Endothelial cell of umbilical vein (primary cell): Measurements from ENCODE around the gene TAS1R1. TPM values are rescaled to one million over a fixed set of nuclear protein-coding genes. Genes with fewer than 3 reads are reported as not detected.
"Not testable (repeated sequence)": the region's sequence is repeated elsewhere in the genome, so short reads cannot be mapped to it uniquely, and the experiment has no call there.

Source experiments
- BruUV-seq: library from RNA; stranded (reverse); fragments of 400-500 nt; replicated peaks from 2 replicates; lab custom pipeline; 2021; lab: Mats Ljungman, UMichigan
- CTCF ChIA-PET: fragments of 300-600, 350-600 bp; sonication (Branson Sonifier 250); formaldehyde crosslinking; loops from one replicate; lab custom pipeline; 2021; ENCODE audit warnings: antibody characterized with exemption, inconsistent platforms; lab: Charles Lee
- POLR2A ChIA-PET: fragments of 300-600, 350-600 bp; sonication (Branson Sonifier 250); formaldehyde crosslinking; loops from one replicate; lab custom pipeline; 2021; ENCODE audit warnings: antibody characterized with exemption, inconsistent platforms; lab: Charles Lee
- DNase-seq: peaks from one replicate; pipeline ENCODE4 v3.0.0-alpha.2; 2011; ENCODE audit warnings: low read depth, low spot score
- FAIRE-seq: peaks from 2 replicates; lab custom pipeline; 2011; peaks lifted over from hg19 to GRCh38; lab: Jason Lieb, UNC
- H2AFZ ChIP-seq: 2 replicates; pipeline ENCODE4 v1.6.0; 2012; ENCODE audit warnings: low read depth, low read length, control low read depth, inconsistent platforms
- H3K27ac ChIP-seq: 2 replicates; pipeline ENCODE4 v1.5.1; 2011; ENCODE audit warnings: low read depth, mild to moderate bottlenecking, control low read depth, low read length, moderate library complexity; ENCODE audit not compliant: insufficient read depth
- H3K27me3 ChIP-seq, 2 experiments: 2 replicates each; pipeline versions ENCODE4 v1.6.0 to v1.6.1; 2011; ENCODE audit warnings: low read length in 2 of 2, mixed read lengths in 1 of 2; ENCODE audit not compliant: control insufficient read depth in 2 of 2, insufficient read depth in 2 of 2
- H3K36me3 ChIP-seq, 2 experiments: 2 replicates in 1 of 2; 3 replicates in 1 of 2; pipeline ENCODE4 v1.5.1; 2011; ENCODE audit warnings: low read length in 2 of 2, mild to moderate bottlenecking in 1 of 2, moderate library complexity in 1 of 2; ENCODE audit not compliant: control insufficient read depth in 2 of 2, insufficient read depth in 2 of 2; ENCODE audit errors: extremely low read depth in 1 of 2
- H3K4me1 ChIP-seq: 3 replicates; pipeline ENCODE4 v1.5.1; 2011; ENCODE audit warnings: mild to moderate bottlenecking, low read length; ENCODE audit not compliant: control insufficient read depth, insufficient read depth; ENCODE audit errors: extremely low read depth
- H3K4me2 ChIP-seq: 2 replicates; pipeline ENCODE4 v1.6.1; 2011; ENCODE audit warnings: low read length, control low read depth, mixed read lengths; ENCODE audit not compliant: insufficient read depth
- H3K4me3 ChIP-seq, 3 experiments: fragments of 200-600 bp in 1 of 3; sonication (generic), shearing (Covaris generic) in 1 of 3; replicated peaks in 1 of 3; 2 replicates each; pipeline ENCODE4 v1.5.1; 2011 to 2016; ENCODE audit warnings: control low read depth in 3 of 3, low read length in 3 of 3, mild to moderate bottlenecking in 2 of 3, inconsistent platforms in 1 of 3, low read depth in 1 of 3, moderate library complexity in 1 of 3; ENCODE audit not compliant: insufficient read depth in 1 of 3
- H3K79me2 ChIP-seq: 2 replicates; pipeline ENCODE4 v1.6.0; 2012; ENCODE audit warnings: low read length, inconsistent platforms; ENCODE audit not compliant: control insufficient read depth, insufficient read depth
- H3K9ac ChIP-seq: replicated peaks from 2 replicates; pipeline ENCODE3; 2011; ENCODE audit warnings: low read length, control low read depth; ENCODE audit not compliant: insufficient read depth; ENCODE audit errors: extremely low read depth
- H3K9me1 ChIP-seq: replicated peaks from 3 replicates; pipeline ENCODE4 v1.6.0; 2011; ENCODE audit warnings: mild to moderate bottlenecking, low read length; ENCODE audit not compliant: control insufficient read depth, insufficient read depth; ENCODE audit errors: extremely low read depth
- H3K9me3 ChIP-seq: replicated peaks from 2 replicates; pipeline ENCODE4 v1.5.1; 2012; ENCODE audit warnings: low read length, inconsistent platforms; ENCODE audit not compliant: control insufficient read depth, insufficient read depth
- H4K20me1 ChIP-seq: replicated peaks from 2 replicates; pipeline ENCODE3; 2011; ENCODE audit warnings: mild to moderate bottlenecking, low read length; ENCODE audit not compliant: control insufficient read depth, insufficient read depth; ENCODE audit errors: extremely low read depth
- CTCF ChIP-seq, 2 donors: IDR thresholded peaks; 1 replicate in 1 of 2; 2 replicates in 1 of 2; pipeline ENCODE4 v1.5.1; 2011; ENCODE audit warnings: low read length in 2 of 2, mild to moderate bottlenecking in 2 of 2, moderate library complexity in 2 of 2, control low read depth in 1 of 2, inconsistent platforms in 1 of 2, low read depth in 1 of 2; ENCODE audit not compliant: insufficient read depth in 1 of 2; ENCODE audit errors: extremely low read depth in 1 of 2
- EZH2 ChIP-seq: IDR thresholded peaks from 2 replicates; pipeline ENCODE4 v1.6.1; 2012; ENCODE audit warnings: borderline replicate concordance, low read depth, mild to moderate bottlenecking, moderate library complexity, low read length, inconsistent platforms; ENCODE audit not compliant: severe bottlenecking
- FOS ChIP-seq: IDR thresholded peaks from 2 replicates; pipeline ENCODE4 v1.6.1; 2011; ENCODE audit warnings: mild to moderate bottlenecking, low read length, moderate library complexity, borderline replicate concordance; ENCODE audit not compliant: insufficient read depth
- GATA2 ChIP-seq: IDR thresholded peaks from 2 replicates; pipeline ENCODE4 v1.7.0; 2011; ENCODE audit warnings: low read depth, mild to moderate bottlenecking, moderate library complexity, mixed read lengths, low read length; ENCODE audit not compliant: insufficient read length, insufficient read depth
- JUN ChIP-seq: IDR thresholded peaks from 2 replicates; pipeline ENCODE4 v1.6.1; 2011; ENCODE audit warnings: borderline replicate concordance, low read depth; ENCODE audit not compliant: insufficient read length, insufficient read depth
- MAX ChIP-seq: IDR thresholded peaks from 2 replicates; pipeline ENCODE4 v1.6.1; 2011; ENCODE audit not compliant: insufficient read depth, insufficient read length
- MYC ChIP-seq: IDR thresholded peaks from one replicate; pipeline ENCODE4 v1.6.1; 2011; ENCODE audit warnings: mild to moderate bottlenecking, low read depth, low read length
- POLR2A ChIP-seq: IDR thresholded peaks from 2 replicates; pipeline ENCODE4 v1.6.1; 2012; ENCODE audit warnings: low read depth, mild to moderate bottlenecking, control low read depth, low read length
- POLR2AphosphoS5 ChIP-seq: IDR thresholded peaks from 2 replicates; pipeline ENCODE4 v1.6.1; 2012; ENCODE audit warnings: low read depth, mild to moderate bottlenecking, control low read depth, low read length, moderate library complexity; ENCODE audit not compliant: insufficient read depth
- dilution Hi-C: fragments of 300-500 bp; cut with MboI; formaldehyde crosslinking; loops from one replicate; pipeline ENCODE4 v1.15.0; 2019; ENCODE audit warnings: low sequenced_read_pairs; ENCODE audit not compliant: extremely low pct_ligation_motif_present
- intact Hi-C: fragments of 100-400 bp; cut with micrococcal nuclease; formaldehyde crosslinking; loops from one replicate; pipeline ENCODE4 v1.10.0; 2022
- polyA plus RNA-seq, 4 experiments: library from polyadenylated mRNA; depleted of rRNA in 3 of 4; stranded (reverse) in 3 of 4; unstranded in 1 of 4; fragments of >200 nt; gene quantifications; 2 replicates each; pipeline versions ENCODE4 v1.2.1 to v1.2.3, GENCODE V29; 2011 to 2012; ENCODE audit warnings: missing spikeins in 1 of 4
- total RNA-seq: library from RNA; stranded (reverse); gene quantifications from 2 replicates; pipeline ENCODE4 v1.2.3, GENCODE V29; 2021

TAS1R1 gene
- total and polyA plus RNA-seq, 2 donors (not counting 3 experiments of a cell fraction or from before 2014, with no cell fraction given), result not detected

- Histone ChIP-seq H3K4me3 (no peak overlapping the region), H3K9me3 (no peaks in the 10 kb centered on the region), H3K4me1 (peaks cover 9% of the 10 kb centered on the region), H3K27ac (no peak overlapping the region), H2AFZ (no peak overlapping the region), H4K20me1 (no peaks in the 10 kb centered on the region), H3K9me1 (no peaks in the 10 kb centered on the region), H3K9ac (no peak overlapping the region), H3K4me2 (no peak overlapping the region), H3K27me3 (peaks cover 0 to 3% of the 10 kb centered on the region in 2 experiments), H3K79me2 (peaks cover 16% of the 10 kb centered on the region), H3K36me3 (no peaks in the 10 kb centered on the region)
- ChIA-PET POLR2A (interaction anchor here (0.7 kb wide), 1 partner anchor 88 kb away, joined by 3 read pairs; no protein-coding TSS in a partner anchor), CTCF (interaction anchor here (0.6 kb wide), 1 partner anchor 10 kb away, joined by 3 read pairs; no protein-coding TSS in a partner anchor)
- FAIRE-seq (no peak), DNase-seq (no peak)
- dilution Hi-C loops (no loop called here), intact Hi-C loops (no loop called here)
- no TSS peak for BruUV-seq
- TF ChIP-seq POLR2AphosphoS5 (no peak), MYC (no peak), JUN (no peak), POLR2A (no peak), MAX (no peak), EZH2 (no peak), FOS (no peak), CTCF (IDR thresholded peaks at IDR 0.05; ENCODE audit: extremely low read depth in 1 of 2, insufficient read depth in 1 of 2, low read depth in 1 of 2, low read length in 2 of 2) (no peak), GATA2 (no peak)
Measured at GRCh38 chr1:6557597-6557996, 2.5 kb downstream of the TAS1R1 start.

- POLR2A ChIA-PET, H3K9me1 ChIP-seq, H3K4me1 ChIP-seq, FAIRE-seq, BruUV-seq, intact Hi-C loops, H3K9ac ChIP-seq, H3K36me3 ChIP-seq, H3K79me2 ChIP-seq, H3K4me2 ChIP-seq, H4K20me1 ChIP-seq, H2AFZ ChIP-seq, H3K9me3 ChIP-seq, dilution Hi-C loops, DNase-seq, H3K27ac ChIP-seq, H3K4me3 ChIP-seq: not testable (repeated sequence)
- CTCF ChIA-PET, result interaction anchor here (1.6 kb wide), 1 partner anchor 36 kb away, joined by 4 read pairs; no protein-coding TSS in a partner anchor
- H3K27me3 ChIP-seq, result peaks cover 0 to 12% of the 10 kb centered on the region in 2 experiments
Measured at GRCh38 chr1:6559161-6559560, 4.1 kb downstream of the TAS1R1 start.
